ENCODE results near the gene PTPRD. TPM values are rescaled to one million over a fixed set of nuclear protein-coding genes. Genes with fewer than 3 reads are reported as not detected.

Gene PTPRD
- total RNA-seq, 1 experiment from 2014 or later: not detected

GRCh38 chr9:9970514-9970913 is 642.3 kb downstream of the PTPRD start:
- Mint-ChIP-seq H3K4me1 (ENCODE audit: insufficient read depth, unreplicated experiment) (no peaks in the 10 kb centered on the region), H3K27ac (ENCODE audit: low read depth, unreplicated experiment) (no peak overlapping the region)
- no peak for TF ChIP-seq CTCF (IDR thresholded peaks at IDR 0.05; ENCODE audit: unreplicated experiment)

GRCh38 chr9:9963841-9964240 is 649.0 kb downstream of the PTPRD start:
- Mint-ChIP-seq H3K27me3 (ENCODE audit: insufficient read depth, unreplicated experiment) (peaks cover 100% of the 10 kb centered on the region), H3K4me3 (ENCODE audit: unreplicated experiment) (no peak overlapping the region), H3K36me3 (ENCODE audit: insufficient read depth, unreplicated experiment) (no peaks in the 10 kb centered on the region), H3K4me1 (ENCODE audit: insufficient read depth, unreplicated experiment) (no peaks in the 10 kb centered on the region), H3K9me3 (ENCODE audit: unreplicated experiment) (no peaks in the 10 kb centered on the region), H3K27ac (ENCODE audit: low read depth, unreplicated experiment) (no peak overlapping the region)
- ChIA-PET CTCF (no interaction called here), POLR2A (no interaction called here)
- DNase-seq (ENCODE audit: unreplicated experiment): no peak
- no peak for TF ChIP-seq CTCF (IDR thresholded peaks at IDR 0.05; ENCODE audit: unreplicated experiment)
- BruUV-seq (replicated peaks): no TSS peak
- intact Hi-C loops (cut with micrococcal nuclease): no loop called here

More at GRCh38 chr9:9970514-9970913, 642.3 kb downstream of the PTPRD start:
- no peak for DNase-seq (ENCODE audit: unreplicated experiment)
- peaks cover 100% of the 10 kb centered on the region for H3K27me3 Mint-ChIP-seq (ENCODE audit: insufficient read depth, unreplicated experiment)
- H3K9me3 Mint-ChIP-seq (ENCODE audit: unreplicated experiment): no peaks in the 10 kb centered on the region
- no TSS peak for BruUV-seq (replicated peaks)
- no peaks in the 10 kb centered on the region for H3K36me3 Mint-ChIP-seq (ENCODE audit: insufficient read depth, unreplicated experiment)
- intact Hi-C loops (cut with micrococcal nuclease): no loop called here
- POLR2A ChIA-PET: no interaction called here
- no peak overlapping the region for H3K4me3 Mint-ChIP-seq (ENCODE audit: unreplicated experiment)
- CTCF ChIA-PET: interaction anchor here (0.7 to 3.8 kb wide), 3 partner anchors 27 to 1342 kb away, joined by 3 to 16 read pairs (median 3); no protein-coding TSS in a partner anchor

GRCh38 chr9:9961934-9962333 is 650.9 kb downstream of the PTPRD start:
- Mint-ChIP-seq H3K4me3 (ENCODE audit: unreplicated experiment) (no peak overlapping the region), H3K36me3 (ENCODE audit: insufficient read depth, unreplicated experiment) (no peaks in the 10 kb centered on the region), H3K27me3 (ENCODE audit: insufficient read depth, unreplicated experiment) (peaks cover 98% of the 10 kb centered on the region)

GRCh38 chr9:9961487-9961886 is 651.3 kb downstream of the PTPRD start:
- H3K4me1 Mint-ChIP-seq (ENCODE audit: insufficient read depth, unreplicated experiment): no peaks in the 10 kb centered on the region
- no TSS peak for BruUV-seq (replicated peaks)
- intact Hi-C loops (cut with micrococcal nuclease): no loop called here
- H3K4me3 Mint-ChIP-seq (ENCODE audit: unreplicated experiment): no peak overlapping the region
- no peak overlapping the region for H3K27ac Mint-ChIP-seq (ENCODE audit: low read depth, unreplicated experiment)
- CTCF ChIA-PET: no interaction called here
- H3K36me3 Mint-ChIP-seq (ENCODE audit: insufficient read depth, unreplicated experiment): no peaks in the 10 kb centered on the region
- no peak for DNase-seq (ENCODE audit: unreplicated experiment)
- TF ChIP-seq CTCF (IDR thresholded peaks at IDR 0.05; ENCODE audit: unreplicated experiment): no peak
- H3K9me3 Mint-ChIP-seq (ENCODE audit: unreplicated experiment): no peaks in the 10 kb centered on the region
- POLR2A ChIA-PET: no interaction called here
- H3K27me3 Mint-ChIP-seq (ENCODE audit: insufficient read depth, unreplicated experiment): peaks cover 98% of the 10 kb centered on the region

More at GRCh38 chr9:9961934-9962333, 650.9 kb downstream of the PTPRD start:
- DNase-seq (ENCODE audit: unreplicated experiment): no peak
- Mint-ChIP-seq H3K9me3 (ENCODE audit: unreplicated experiment) (no peaks in the 10 kb centered on the region), H3K27ac (ENCODE audit: low read depth, unreplicated experiment) (no peak overlapping the region), H3K4me1 (ENCODE audit: insufficient read depth, unreplicated experiment) (no peaks in the 10 kb centered on the region)
- CTCF ChIA-PET: no interaction called here
- POLR2A ChIA-PET: no interaction called here
- no TSS peak for BruUV-seq (replicated peaks)
- TF ChIP-seq CTCF (IDR thresholded peaks at IDR 0.05; ENCODE audit: unreplicated experiment): no peak
- intact Hi-C loops (cut with micrococcal nuclease): no loop called here
